ENCODE results near the gene OTOS. TPM values are rescaled to one million over a fixed set of nuclear protein-coding genes. Genes with fewer than 3 reads are reported as not detected.

OTOS gene
- total RNA-seq, 2 donors from 2014 or later, result not detected

GRCh38 chr2:240123821-240124650 is 16.4 kb downstream of the OTOS start:
- ATAC-seq, result no peak
- DNase-seq (ENCODE audit: low spot score in 2 of 2), result peak in 1 of 2 donors; percentile 20
- peaks cover 9 to 10% of the 10 kb centered on the region in 2 donors for H3K36me3 Mint-ChIP-seq
- H3K9me3 Mint-ChIP-seq, result no peaks in the 10 kb centered on the region
- no peak overlapping the region for H3K27ac Mint-ChIP-seq

GRCh38 chr2:240121675-240122074 is 18.8 kb downstream of the OTOS start:
- H3K36me3 Mint-ChIP-seq, result peaks cover 0 to 5% of the 10 kb centered on the region in 2 donors
- DNase-seq (ENCODE audit: low spot score in 2 of 2) (peak in 1 of 2 donors; percentile 23), ATAC-seq (peak in 1 of 2 donors; percentile 52)
- H3K27ac Mint-ChIP-seq, result peak overlapping the region in 1 of 2 donors; percentile 29
- no peaks in the 10 kb centered on the region for H3K9me3 Mint-ChIP-seq

- no peaks in the 10 kb centered on the region for H3K9me3 Mint-ChIP-seq
- no peak overlapping the region for H3K27ac Mint-ChIP-seq
- peak in 1 of 2 donors; percentile 23 for DNase-seq (ENCODE audit: low spot score in 2 of 2)
- H3K36me3 Mint-ChIP-seq, result peaks cover 0 to 5% of the 10 kb centered on the region in 2 donors
- peak; percentile 78 to 96 for ATAC-seq
Measured at GRCh38 chr2:240121190-240121589, 19.3 kb downstream of the OTOS start.

- H3K27ac Mint-ChIP-seq, result no peak overlapping the region
- ATAC-seq, result no peak
- DNase-seq (ENCODE audit: low spot score in 2 of 2), result no peak
- no peaks in the 10 kb centered on the region for H3K36me3 Mint-ChIP-seq
- H3K9me3 Mint-ChIP-seq, result no peaks in the 10 kb centered on the region
Measured at GRCh38 chr2:240114233-240114632, 26.2 kb downstream of the OTOS start.

- ATAC-seq (no peak), DNase-seq (ENCODE audit: low spot score in 2 of 2) (no peak)
- H3K9me3 Mint-ChIP-seq, result no peaks in the 10 kb centered on the region
- no peak overlapping the region for H3K27ac Mint-ChIP-seq
- H3K36me3 Mint-ChIP-seq, result no peaks in the 10 kb centered on the region
Measured at GRCh38 chr2:240112914-240113690, 27.4 kb downstream of the OTOS start.

- H3K36me3 Mint-ChIP-seq, result no peaks in the 10 kb centered on the region
- no peak overlapping the region for H3K27ac Mint-ChIP-seq
- no peaks in the 10 kb centered on the region for H3K9me3 Mint-ChIP-seq
- no peak for DNase-seq (ENCODE audit: low spot score in 2 of 2)
- ATAC-seq, result no peak
Measured at GRCh38 chr2:240111253-240111652, 29.2 kb downstream of the OTOS start.

- Mint-ChIP-seq H3K9me3 (no peaks in the 10 kb centered on the region), H3K36me3 (no peaks in the 10 kb centered on the region), H3K27ac (no peak overlapping the region)
- DNase-seq (ENCODE audit: low spot score in 2 of 2), result no peak
- no peak for ATAC-seq
Measured at GRCh38 chr2:240109386-240109785, 31.1 kb downstream of the OTOS start.

GRCh38 chr2:240107477-240107796 is 33.0 kb downstream of the OTOS start:
- Mint-ChIP-seq H3K9me3 (no peaks in the 10 kb centered on the region), H3K36me3 (no peaks in the 10 kb centered on the region), H3K27ac (no peak overlapping the region)
- DNase-seq (ENCODE audit: low spot score in 2 of 2) (no peak), ATAC-seq (no peak)

GRCh38 chr2:240106765-240107476 is 33.5 kb downstream of the OTOS start:
- ATAC-seq, result no peak
- Mint-ChIP-seq H3K9me3 (no peaks in the 10 kb centered on the region), H3K27ac (no peak overlapping the region)

GRCh38 chr2:240105982-240106381 is 34.5 kb downstream of the OTOS start:
- no peaks in the 10 kb centered on the region for H3K9me3 Mint-ChIP-seq

More at GRCh38 chr2:240106765-240107476, 33.5 kb downstream of the OTOS start:
- H3K36me3 Mint-ChIP-seq, result no peaks in the 10 kb centered on the region
- no peak for DNase-seq (ENCODE audit: low spot score in 2 of 2)

GRCh38 chr2:240103136-240103535 is 37.3 kb downstream of the OTOS start:
- ATAC-seq, result no peak
- Mint-ChIP-seq H3K9me3 (peaks cover 0 to 4% of the 10 kb centered on the region in 2 donors), H3K36me3 (peaks cover 0 to 6% of the 10 kb centered on the region in 2 donors), H3K27ac (no peak overlapping the region)
- no peak for DNase-seq (ENCODE audit: low spot score in 2 of 2)

More at GRCh38 chr2:240105982-240106381, 34.5 kb downstream of the OTOS start:
- Mint-ChIP-seq H3K36me3 (no peaks in the 10 kb centered on the region), H3K27ac (no peak overlapping the region)
- DNase-seq (ENCODE audit: low spot score in 2 of 2), result no peak
- no peak for ATAC-seq

- Mint-ChIP-seq H3K27ac (no peak overlapping the region), H3K36me3 (peaks cover 13 to 30% of the 10 kb centered on the region in 2 donors), H3K9me3 (peaks cover 8% of the 10 kb centered on the region in 2 donors)
- ATAC-seq (no peak), DNase-seq (ENCODE audit: low spot score in 2 of 2) (no peak)
Measured at GRCh38 chr2:240098349-240098748, 42.1 kb downstream of the OTOS start.

GRCh38 chr2:240095556-240096523 is 44.6 kb downstream of the OTOS start:
- Mint-ChIP-seq H3K36me3 (peaks cover 13 to 30% of the 10 kb centered on the region in 2 donors), H3K9me3 (peaks cover 8% of the 10 kb centered on the region in 2 donors), H3K27ac (no peak overlapping the region)
- ATAC-seq (no peak), DNase-seq (ENCODE audit: low spot score in 2 of 2) (no peak)

- DNase-seq (ENCODE audit: low spot score in 2 of 2) (no peak), ATAC-seq (no peak)
- Mint-ChIP-seq H3K9me3 (peaks cover 16 to 18% of the 10 kb centered on the region in 2 donors), H3K36me3 (peaks cover 15% of the 10 kb centered on the region in 2 donors), H3K27ac (no peak overlapping the region)
Measured at GRCh38 chr2:240089306-240089705, 51.2 kb downstream of the OTOS start.

Measured in activated naive CD4-positive, alpha-beta T cell treated with anti-CD3 and anti-CD28 coated beads, Interleukin-2, amount 50 U/mL, for 72 hours (primary cell).